Activated B cell treated with CpG ODN at 0.5 μM for 24 hours (primary cell): Measurements from ENCODE around the gene ZBTB16. TPM values are rescaled to one million over a fixed set of nuclear protein-coding genes. Genes with fewer than 3 reads are reported as not detected.

Experiments used
- ATAC-seq: fragments of 200-7000 bp; cut with Tn5 transposase; one replicate; pipeline ENCODE4 v1.10.0; 2021; ENCODE audit warnings: low read depth, mild to moderate bottlenecking, moderate library complexity
- CTCF ChIA-PET: fragments of 350-600 bp; sonication (Branson Sonifier 250); formaldehyde crosslinking; loops from one replicate; lab custom pipeline; 2021; ENCODE audit warnings: antibody characterized with exemption; lab: Charles Lee
- POLR2A ChIA-PET: fragments of 350-600 bp; sonication (Branson Sonifier 250); formaldehyde crosslinking; loops from one replicate; lab custom pipeline; 2021; ENCODE audit warnings: antibody characterized with exemption; lab: Charles Lee
- DNase-seq: peaks from one replicate; pipeline ENCODE4 v3.0.0; 2022
- H3K27ac Mint-ChIP-seq: one replicate; pipeline ENCODE4 v1.8.0; 2020; ENCODE audit warnings: mixed read lengths
- H3K27me3 Mint-ChIP-seq: one replicate; pipeline ENCODE4 v1.8.0; 2021; ENCODE audit warnings: mixed read lengths
- H3K36me3 Mint-ChIP-seq: one replicate; pipeline ENCODE4 v1.8.0; 2021; ENCODE audit warnings: low read depth, mixed read lengths
- H3K4me1 Mint-ChIP-seq: one replicate; pipeline ENCODE4 v1.8.0; 2021; ENCODE audit warnings: mixed read lengths
- H3K4me3 Mint-ChIP-seq: one replicate; pipeline ENCODE4 v1.8.0; 2020; ENCODE audit warnings: mild to moderate bottlenecking, mixed read lengths
- H3K9me3 Mint-ChIP-seq: one replicate; pipeline ENCODE4 v1.8.0; 2020; ENCODE audit warnings: mixed read lengths
- CTCF ChIP-seq: fragments of 200-600 bp; IDR thresholded peaks from one replicate; pipeline ENCODE4 v1.8.0; 2022; ENCODE audit warnings: antibody characterized with exemption, mild to moderate bottlenecking
- intact Hi-C: fragments of 100-400 bp; cut with micrococcal nuclease; formaldehyde crosslinking; loops from one replicate; pipeline ENCODE4 v1.15.1; 2024
- total RNA-seq: library from RNA; stranded (reverse); gene quantifications from 2 replicates; pipeline ENCODE4 v1.2.3, GENCODE V29; 2022

ZBTB16 gene
- total RNA-seq, 1 donor from 2014 or later = 2.5 TPM

- H3K27ac Mint-ChIP-seq = no peak overlapping the region
- POLR2A ChIA-PET = no interaction called here
- H3K4me1 Mint-ChIP-seq = no peaks in the 10 kb centered on the region
- no peak for TF ChIP-seq CTCF
- no peaks in the 10 kb centered on the region for H3K9me3 Mint-ChIP-seq
- H3K4me3 Mint-ChIP-seq = no peak overlapping the region
- DNase-seq (no peak), ATAC-seq (no peak)
- peaks cover 10% of the 10 kb centered on the region for H3K27me3 Mint-ChIP-seq
- H3K36me3 Mint-ChIP-seq = no peaks in the 10 kb centered on the region
- intact Hi-C loops = no loop called here
- CTCF ChIA-PET = no interaction called here
These were observed 227.6 kb downstream of the ZBTB16 start for GRCh38 chr11:114287154-114287553.

- Mint-ChIP-seq H3K36me3 (no peaks in the 10 kb centered on the region), H3K27me3 (peaks cover 10% of the 10 kb centered on the region), H3K27ac (no peak overlapping the region), H3K9me3 (no peaks in the 10 kb centered on the region), H3K4me1 (no peaks in the 10 kb centered on the region), H3K4me3 (no peak overlapping the region)
- intact Hi-C loops = no loop called here
- POLR2A ChIA-PET = no interaction called here
- ATAC-seq = no peak
- TF ChIP-seq CTCF = no peak
- CTCF ChIA-PET = no interaction called here
- no peak for DNase-seq
These were observed 228.6 kb downstream of the ZBTB16 start for GRCh38 chr11:114288136-114288535.

- intact Hi-C loops = no loop called here
- no peak for DNase-seq
- CTCF ChIA-PET = interaction anchor here (0.7 kb wide), 1 partner anchor 69 kb away, joined by 3 read pairs; no protein-coding TSS in a partner anchor
- H3K4me3 Mint-ChIP-seq = no peak overlapping the region
- ATAC-seq = no peak
- no peaks in the 10 kb centered on the region for H3K36me3 Mint-ChIP-seq
- no peaks in the 10 kb centered on the region for H3K4me1 Mint-ChIP-seq
- H3K27ac Mint-ChIP-seq = no peak overlapping the region
- H3K27me3 Mint-ChIP-seq = peaks cover 15% of the 10 kb centered on the region
- H3K9me3 Mint-ChIP-seq = no peaks in the 10 kb centered on the region
- POLR2A ChIA-PET = no interaction called here
- TF ChIP-seq CTCF = no peak
These were observed 230.3 kb downstream of the ZBTB16 start for GRCh38 chr11:114289779-114290178.

- no peaks in the 10 kb centered on the region for H3K9me3 Mint-ChIP-seq
- CTCF ChIA-PET = no interaction called here
These were observed 231.2 kb downstream of the ZBTB16 start for GRCh38 chr11:114290503-114291235.

GRCh38 chr11:114291381-114291780 is 231.9 kb downstream of the ZBTB16 start:
- TF ChIP-seq CTCF = no peak
- H3K4me3 Mint-ChIP-seq = no peak overlapping the region
- DNase-seq (no peak), ATAC-seq (no peak)
- ChIA-PET POLR2A (no interaction called here), CTCF (no interaction called here)
- H3K4me1 Mint-ChIP-seq = no peaks in the 10 kb centered on the region
- no peaks in the 10 kb centered on the region for H3K36me3 Mint-ChIP-seq
- H3K27ac Mint-ChIP-seq = no peak overlapping the region
- H3K27me3 Mint-ChIP-seq = peaks cover 16% of the 10 kb centered on the region
- H3K9me3 Mint-ChIP-seq = no peaks in the 10 kb centered on the region
- intact Hi-C loops = no loop called here

More at GRCh38 chr11:114290503-114291235, 231.2 kb downstream of the ZBTB16 start:
- ATAC-seq (no peak), DNase-seq (no peak)
- no peak for TF ChIP-seq CTCF
- intact Hi-C loops = no loop called here
- H3K36me3 Mint-ChIP-seq = no peaks in the 10 kb centered on the region
- H3K27me3 Mint-ChIP-seq = peaks cover 16% of the 10 kb centered on the region
- H3K27ac Mint-ChIP-seq = no peak overlapping the region
- no peaks in the 10 kb centered on the region for H3K4me1 Mint-ChIP-seq
- H3K4me3 Mint-ChIP-seq = no peak overlapping the region
- POLR2A ChIA-PET = no interaction called here
